K562 (cell line): ENCODE results near the gene SNRPB. TPM values are rescaled to one million over a fixed set of nuclear protein-coding genes. Genes with fewer than 3 reads are reported as not detected.

Source experiments
- ADNP ChIP-seq: fragments of 200-800 bp; sonication (Bioruptor generic); IDR thresholded peaks from 2 replicates; pipeline ENCODE4 v1.6.1; 2016; ENCODE audit warnings: missing genetic modification characterization, missing compliant biosample characterization
- BCL6 ChIP-seq: fragments of 250-450 bp; sonication (Bioruptor Pico); IDR thresholded peaks from 2 replicates; pipeline ENCODE4 v1.4.0; 2020
- NFIX ChIP-seq: fragments of 250-450 bp; sonication (Bioruptor Pico); IDR thresholded peaks from 2 replicates; pipeline ENCODE4 v1.4.0; 2020; ENCODE audit warnings: low read depth, mild to moderate bottlenecking, moderate library complexity
- PHF21A ChIP-seq: fragments of 450-650 bp; IDR thresholded peaks from 2 replicates; pipeline ENCODE4 v1.6.1; 2017; ENCODE audit warnings: low read depth, borderline replicate concordance
- POLR2AphosphoS5 ChIP-seq: IDR thresholded peaks from 2 replicates; pipeline ENCODE4 v1.6.1; 2011; ENCODE audit warnings: mild to moderate bottlenecking, low read depth, low read length, moderate library complexity; ENCODE audit not compliant: control insufficient read depth, insufficient read depth
- SIN3A ChIP-seq, 2 experiments: fragments of 150-350 bp in 1 of 2; IDR thresholded peaks; 2 replicates each; pipeline ENCODE4 v1.6.1; 2011 to 2016; ENCODE audit warnings: borderline replicate concordance in 2 of 2, low read depth in 2 of 2, low read length in 2 of 2, mild to moderate bottlenecking in 2 of 2, moderate library complexity in 2 of 2; ENCODE audit not compliant: control insufficient read depth in 1 of 2
- SMARCE1 ChIP-seq: fragments of 450-650 bp; IDR thresholded peaks from 2 replicates; pipeline ENCODE4 v1.7.1; 2016; ENCODE audit warnings: mild to moderate bottlenecking
- SOX6 ChIP-seq: fragments of 450-650 bp; IDR thresholded peaks from 2 replicates; pipeline ENCODE4 v1.6.1; 2014; ENCODE audit warnings: mild to moderate bottlenecking
- TCF7L2 ChIP-seq: fragments of 150-350 bp; IDR thresholded peaks from 2 replicates; pipeline ENCODE4 v1.6.1; 2016; ENCODE audit warnings: low read depth, mild to moderate bottlenecking, low read length, moderate library complexity
- ZC3H11A ChIP-seq: IDR thresholded peaks from 2 replicates; pipeline ENCODE4 v1.6.1; 2012; ENCODE audit warnings: low read depth, low read length, improper control_type of control experiment
- ZNF511 ChIP-seq: sonication (generic); formaldehyde crosslinking; IDR thresholded peaks from 2 replicates; pipeline ENCODE4 v1.8.0; 2022; ENCODE audit warnings: mild to moderate bottlenecking, missing genetic modification reagents
- polyA plus RNA-seq, 8 experiments: library from polyadenylated mRNA; depleted of rRNA in 4 of 8; stranded (reverse) in 5 of 8; unstranded in 3 of 8; fragments of >200 nt; fragmentation: Nextera tagmentation in 2 of 8; fragmentation: Illumina TruSeq in 1 of 8; extraction: Ambion mirVana in 2 of 8; extraction: Trizol in 1 of 8; gene quantifications; 2 replicates each; pipeline versions ENCODE4 v1.2.1 to v1.2.3, GENCODE V29; 2011 to 2014; ENCODE audit warnings: inconsistent platforms in 1 of 8, missing spikeins in 1 of 8
- total RNA-seq, 7 experiments: library from RNA; depleted of rRNA in 6 of 7; stranded (reverse); fragments of >200 nt in 6 of 7; fragmentation: Illumina TruSeq in 2 of 7; extraction: Trizol in 2 of 7; gene quantifications; 2 replicates each; pipeline versions ENCODE4 v1.2.1 to v1.2.3, GENCODE V29; 2011 to 2021; ENCODE audit warnings: low replicate concordance in 1 of 7
- TF ChIP-seq, protein P1 (sequence below): fragments of 450-650 bp; IDR thresholded peaks from 2 replicates; pipeline ENCODE4 v1.6.1; 2016; ENCODE audit warnings: antibody characterized with exemption
- TF ChIP-seq, protein P2 (sequence below): fragments of 450-650 bp; IDR thresholded peaks from 2 replicates; pipeline ENCODE4 v1.7.1; 2018; ENCODE audit warnings: mild to moderate bottlenecking, low read depth; ENCODE audit not compliant: partially characterized antibody
- TF ChIP-seq, protein P3 (sequence below): sonication (generic); IDR thresholded peaks from 2 replicates; pipeline ENCODE4 v1.6.1; 2016

The SNRPB gene
- total and polyA plus RNA-seq, 9 of the 15 experiments (the other 6 are each of a cell fraction or from before 2014, with no cell fraction given) = 13.1 to 615 (median 266) TPM

DNA sequence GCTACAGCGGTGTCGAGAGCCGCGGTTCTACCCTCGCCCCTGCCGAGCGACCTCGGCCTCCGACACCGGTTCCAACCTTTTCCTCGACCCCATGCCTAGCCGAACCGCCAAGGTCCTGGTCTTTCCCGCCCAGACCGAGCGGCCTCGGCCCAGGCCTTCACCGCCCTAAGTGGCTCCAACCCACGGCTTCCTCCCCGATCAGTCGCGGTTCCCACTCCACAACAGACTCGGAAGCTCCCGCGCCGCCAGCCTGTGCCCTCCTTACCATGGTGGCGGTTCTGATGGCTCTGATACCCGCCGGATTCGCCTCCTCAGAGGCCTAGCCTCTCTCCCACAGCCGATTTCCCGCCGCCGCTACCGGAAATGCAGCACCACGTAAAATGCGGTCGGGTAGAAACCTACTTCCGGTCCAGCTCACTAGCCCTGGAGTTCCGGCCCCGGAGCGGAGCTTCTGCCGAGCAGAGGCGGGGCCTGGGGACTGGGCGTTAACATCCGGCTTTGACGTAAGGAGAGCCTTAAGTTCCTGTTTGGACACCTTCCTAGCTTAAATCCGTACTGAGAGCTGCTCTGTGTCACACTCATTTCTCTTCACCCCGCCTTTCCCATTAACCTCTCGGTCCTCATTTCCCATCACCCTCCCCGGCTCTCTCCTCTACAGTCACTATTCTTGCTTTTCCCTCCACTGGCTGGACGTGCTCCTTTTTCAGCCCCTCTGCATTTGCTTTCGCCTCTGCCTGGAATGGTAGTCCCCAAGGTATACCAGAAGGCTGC is at the start of gene SNRPB (continued):
- peak; percentile 89 for TF ChIP-seq POLR2AphosphoS5
- TF ChIP-seq TCF7L2 = no peak
- TF ChIP-seq SOX6 = peak; percentile 62
- TF ChIP-seq, protein P1, sequence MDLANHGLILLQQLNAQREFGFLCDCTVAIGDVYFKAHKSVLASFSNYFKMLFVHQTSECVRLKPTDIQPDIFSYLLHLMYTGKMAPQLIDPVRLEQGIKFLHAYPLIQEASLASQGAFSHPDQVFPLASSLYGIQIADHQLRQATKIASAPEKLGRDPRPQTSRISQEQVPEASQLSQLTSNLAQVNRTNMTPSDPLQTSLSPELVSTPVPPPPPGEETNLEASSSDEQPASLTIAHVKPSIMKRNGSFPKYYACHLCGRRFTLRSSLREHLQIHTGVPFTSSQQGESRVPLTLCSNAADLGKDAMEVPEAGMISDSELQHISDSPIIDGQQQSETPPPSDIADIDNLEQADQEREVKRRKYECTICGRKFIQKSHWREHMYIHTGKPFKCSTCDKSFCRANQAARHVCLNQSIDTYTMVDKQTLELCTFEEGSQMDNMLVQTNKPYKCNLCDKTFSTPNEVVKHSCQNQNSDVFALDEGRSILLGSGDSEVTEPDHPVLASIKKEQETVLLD = 0 out of 2 replicates have a peak, but pooled peaks have one; percentile 46
- TF ChIP-seq, protein P2, sequence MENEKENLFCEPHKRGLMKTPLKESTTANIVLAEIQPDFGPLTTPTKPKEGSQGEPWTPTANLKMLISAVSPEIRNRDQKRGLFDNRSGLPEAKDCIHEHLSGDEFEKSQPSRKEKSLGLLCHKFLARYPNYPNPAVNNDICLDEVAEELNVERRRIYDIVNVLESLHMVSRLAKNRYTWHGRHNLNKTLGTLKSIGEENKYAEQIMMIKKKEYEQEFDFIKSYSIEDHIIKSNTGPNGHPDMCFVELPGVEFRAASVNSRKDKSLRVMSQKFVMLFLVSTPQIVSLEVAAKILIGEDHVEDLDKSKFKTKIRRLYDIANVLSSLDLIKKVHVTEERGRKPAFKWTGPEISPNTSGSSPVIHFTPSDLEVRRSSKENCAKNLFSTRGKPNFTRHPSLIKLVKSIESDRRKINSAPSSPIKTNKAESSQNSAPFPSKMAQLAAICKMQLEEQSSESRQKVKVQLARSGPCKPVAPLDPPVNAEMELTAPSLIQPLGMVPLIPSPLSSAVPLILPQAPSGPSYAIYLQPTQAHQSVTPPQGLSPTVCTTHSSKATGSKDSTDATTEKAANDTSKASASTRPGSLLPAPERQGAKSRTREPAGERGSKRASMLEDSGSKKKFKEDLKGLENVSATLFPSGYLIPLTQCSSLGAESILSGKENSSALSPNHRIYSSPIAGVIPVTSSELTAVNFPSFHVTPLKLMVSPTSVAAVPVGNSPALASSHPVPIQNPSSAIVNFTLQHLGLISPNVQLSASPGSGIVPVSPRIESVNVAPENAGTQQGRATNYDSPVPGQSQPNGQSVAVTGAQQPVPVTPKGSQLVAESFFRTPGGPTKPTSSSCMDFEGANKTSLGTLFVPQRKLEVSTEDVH = peak; percentile 98
- TF ChIP-seq NFIX (CRISPR knock-in tag) = no peak
- TF ChIP-seq SMARCE1 = no peak
- TF ChIP-seq ZC3H11A = 0 out of 2 replicates have a peak, but pooled peaks have one; percentile 56
- peak; percentile 15; the same call in 1 of the 2 replicates for TF ChIP-seq PHF21A
- TF ChIP-seq SIN3A (IDR thresholded peaks at IDR 0.05; ENCODE audit: borderline replicate concordance in 2 of 2, control insufficient read depth in 1 of 2, low read depth in 2 of 2, low read length in 2 of 2) = peak in 1 of 2 experiments; percentile 66; a peak in 1 of 4 replicates
- peak; percentile 82 for TF ChIP-seq ZNF511
- TF ChIP-seq BCL6 = no peak
- no peak for TF ChIP-seq ADNP (tag)
- TF ChIP-seq, protein P3, sequence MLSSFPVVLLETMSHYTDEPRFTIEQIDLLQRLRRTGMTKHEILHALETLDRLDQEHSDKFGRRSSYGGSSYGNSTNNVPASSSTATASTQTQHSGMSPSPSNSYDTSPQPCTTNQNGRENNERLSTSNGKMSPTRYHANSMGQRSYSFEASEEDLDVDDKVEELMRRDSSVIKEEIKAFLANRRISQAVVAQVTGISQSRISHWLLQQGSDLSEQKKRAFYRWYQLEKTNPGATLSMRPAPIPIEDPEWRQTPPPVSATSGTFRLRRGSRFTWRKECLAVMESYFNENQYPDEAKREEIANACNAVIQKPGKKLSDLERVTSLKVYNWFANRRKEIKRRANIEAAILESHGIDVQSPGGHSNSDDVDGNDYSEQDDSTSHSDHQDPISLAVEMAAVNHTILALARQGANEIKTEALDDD = no peak
